ENCODE results near the gene ZNF688. TPM values are rescaled to one million over a fixed set of nuclear protein-coding genes. Genes with fewer than 3 reads are reported as not detected.

The ZNF688 gene
- total RNA-seq (10 to 100 TPM in 1 of 2 donors, 1 to 10 TPM in 1; 8.6 to 22.6 TPM), polyA plus RNA-seq (10 to 100 TPM; 10.5 to 23.3 TPM)
- long read RNA-seq, donor 1, transcript ZNF688-201 (3 exons, 2,506 nt) = major isoform, 8 of 12 reads
- long read RNA-seq, donor 1, partial matches to known transcripts = 0 of 12 reads
- long read RNA-seq, donor 1, other reads (novel, unspliced or antisense) = 0 of 12 reads
- long read RNA-seq, donor 2, partial matches to known transcripts = 0 of 5 reads
- long read RNA-seq, donor 2, other reads (novel, unspliced or antisense) = 0 of 5 reads
- long read RNA-seq, donor 3, transcript ZNF688-201 (3 exons, 2,506 nt) = major isoform, 8 of 9 reads
- long read RNA-seq, donor 3, partial matches to known transcripts = 0 of 9 reads
- long read RNA-seq, donor 3, other reads (novel, unspliced or antisense) = 0 of 9 reads
- long read RNA-seq, donor 4, partial matches to known transcripts = 0 of 3 reads
- long read RNA-seq, donor 4, other reads (novel, unspliced or antisense) = 0 of 3 reads
- long read RNA-seq, donor 5, transcript ZNF688-201 (3 exons, 2,506 nt) = major isoform, 6 of 18 reads
- long read RNA-seq, donor 5, partial matches to known transcripts = 9 of 18 reads
- long read RNA-seq, donor 5, other reads (novel, unspliced or antisense) = 0 of 18 reads

DNA sequence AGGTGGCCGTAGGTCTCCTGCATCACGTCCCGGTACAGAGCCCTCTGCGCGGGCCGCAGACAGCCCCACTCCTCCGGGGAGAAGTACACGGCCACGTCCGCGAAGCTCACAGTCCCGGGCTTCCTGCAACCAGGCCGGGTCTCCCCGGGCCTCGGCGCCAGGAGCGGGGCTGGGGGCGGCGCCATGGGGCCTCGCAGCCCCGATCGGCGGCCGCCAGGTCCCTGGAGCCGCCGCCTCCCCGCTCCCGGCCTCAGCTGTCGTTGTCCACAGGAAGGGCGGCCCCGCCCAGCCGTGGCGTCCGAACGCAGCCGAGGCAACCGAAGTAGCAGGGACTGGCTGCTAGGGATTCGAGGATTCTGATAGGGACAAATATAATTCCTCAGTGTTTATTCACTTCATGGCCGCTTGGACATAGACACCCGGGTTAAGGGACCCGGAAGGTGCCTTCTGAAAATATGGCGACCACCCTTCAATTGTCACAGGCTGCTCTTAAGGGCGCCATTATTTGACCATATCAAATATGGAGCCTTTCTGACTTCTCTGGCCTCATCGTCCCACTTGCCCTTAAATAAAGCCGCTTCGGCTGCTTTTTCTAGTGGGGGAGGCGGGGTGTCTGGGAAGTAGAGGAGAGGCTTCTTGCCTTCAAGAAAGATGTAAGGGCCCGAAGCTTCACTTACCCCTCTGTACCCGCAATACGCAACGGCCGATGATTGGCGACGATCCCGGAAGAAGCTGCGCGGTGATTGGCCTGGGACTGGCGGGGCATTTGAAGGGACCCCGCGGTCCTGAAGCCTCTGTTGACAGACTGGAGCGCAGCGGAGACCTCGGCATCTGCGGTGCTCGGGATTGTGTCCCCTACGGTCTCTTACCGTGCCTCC is at the start of gene ZNF688:
Gene ZNF688, minus strand, starts transcription at position 270 of the 878 bp plus-strand sequence. Its CDS starts 85 bp downstream, at position 185.
- H3K9me3 ChIP-seq (ENCODE audit: control insufficient read depth in 4 of 4, insufficient read depth in 3 of 4, low read length in 3 of 4) = no peaks in the 10 kb centered on the region
- H3K4me3 ChIP-seq = peak within 1 kb of the TSS; percentile 44
- peak within 1 kb of the TSS; percentile 92 to 96 for H3K27ac ChIP-seq (ENCODE audit: low read depth in 1 of 2, low read length in 1 of 2)
- ATAC-seq (ENCODE audit: insufficient read depth, low FRiP score) (peak; percentile 86), DNase-seq (peak; percentile 98 to 99 (median 99))
- peaks cover 5 to 18% (median 9%) of the 10 kb centered on the region in 5 donors for H3K4me1 ChIP-seq (ENCODE audit: control insufficient read depth in 5 of 5, insufficient read depth in 5 of 5, low read length in 5 of 5)
- WGBS, 2 donors = 0% methylated on average over 58 to 67 of the region's 67 CpGs
- peaks cover 0 to 4% (median 0%) of the 10 kb centered on the region in 4 donors for H3K36me3 ChIP-seq (ENCODE audit: control insufficient read depth in 4 of 4, insufficient read depth in 4 of 4, low read length in 4 of 4)
- TF ChIP-seq, protein P1, sequence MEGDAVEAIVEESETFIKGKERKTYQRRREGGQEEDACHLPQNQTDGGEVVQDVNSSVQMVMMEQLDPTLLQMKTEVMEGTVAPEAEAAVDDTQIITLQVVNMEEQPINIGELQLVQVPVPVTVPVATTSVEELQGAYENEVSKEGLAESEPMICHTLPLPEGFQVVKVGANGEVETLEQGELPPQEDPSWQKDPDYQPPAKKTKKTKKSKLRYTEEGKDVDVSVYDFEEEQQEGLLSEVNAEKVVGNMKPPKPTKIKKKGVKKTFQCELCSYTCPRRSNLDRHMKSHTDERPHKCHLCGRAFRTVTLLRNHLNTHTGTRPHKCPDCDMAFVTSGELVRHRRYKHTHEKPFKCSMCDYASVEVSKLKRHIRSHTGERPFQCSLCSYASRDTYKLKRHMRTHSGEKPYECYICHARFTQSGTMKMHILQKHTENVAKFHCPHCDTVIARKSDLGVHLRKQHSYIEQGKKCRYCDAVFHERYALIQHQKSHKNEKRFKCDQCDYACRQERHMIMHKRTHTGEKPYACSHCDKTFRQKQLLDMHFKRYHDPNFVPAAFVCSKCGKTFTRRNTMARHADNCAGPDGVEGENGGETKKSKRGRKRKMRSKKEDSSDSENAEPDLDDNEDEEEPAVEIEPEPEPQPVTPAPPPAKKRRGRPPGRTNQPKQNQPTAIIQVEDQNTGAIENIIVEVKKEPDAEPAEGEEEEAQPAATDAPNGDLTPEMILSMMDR (IDR thresholded peaks at IDR 0.05; ENCODE audit: control extremely low read depth, extremely low read depth) = no peak
- H3K9ac ChIP-seq (ENCODE audit: insufficient read depth in 1 of 2, low read length in 2 of 2) = peak within 1 kb of the TSS; percentile 16 to 92
- H3K27me3 ChIP-seq (ENCODE audit: control insufficient read depth in 3 of 3, insufficient read depth in 3 of 3, low read length in 2 of 3) = no peaks in the 10 kb centered on the region

DNA sequence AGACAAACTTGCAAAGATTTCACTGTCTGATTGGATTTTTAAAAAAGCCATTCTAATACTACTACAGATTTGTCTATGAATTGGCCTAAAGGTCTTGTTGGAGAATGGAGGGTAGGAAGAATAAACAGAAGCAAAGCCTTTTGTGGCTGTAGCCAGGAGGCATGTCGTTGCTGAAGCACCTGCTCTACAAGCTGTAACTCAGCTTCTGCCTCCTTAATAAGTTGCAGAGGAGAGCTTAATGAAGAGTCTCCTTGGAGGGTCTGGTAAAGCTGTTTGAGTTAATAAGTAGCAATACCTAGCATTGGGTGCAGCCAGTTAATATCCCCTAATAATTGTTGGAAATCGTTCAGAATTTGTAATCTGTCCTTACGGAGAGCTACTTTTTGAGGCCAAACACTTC is 48.7 kb upstream of the ZNF688 start:
- no peak overlapping the region for H3K27ac ChIP-seq (ENCODE audit: low read depth in 1 of 2, low read length in 1 of 2)
- no peak overlapping the region for H3K4me3 ChIP-seq
- TF ChIP-seq, protein P1 (IDR thresholded peaks at IDR 0.05; ENCODE audit: control extremely low read depth, extremely low read depth) = no peak
- no peaks in the 10 kb centered on the region for H3K9me3 ChIP-seq (ENCODE audit: control insufficient read depth in 4 of 4, insufficient read depth in 3 of 4, low read length in 3 of 4)
- H3K27me3 ChIP-seq (ENCODE audit: control insufficient read depth in 3 of 3, insufficient read depth in 3 of 3, low read length in 2 of 3) = no peaks in the 10 kb centered on the region
- no peak overlapping the region for H3K9ac ChIP-seq (ENCODE audit: insufficient read depth in 1 of 2, low read length in 2 of 2)
- no peak for DNase-seq
- 48 to 73% methylated on average over 3 of the region's 3 CpGs for WGBS, 2 donors
- H3K4me1 ChIP-seq (ENCODE audit: control insufficient read depth in 5 of 5, insufficient read depth in 5 of 5, low read length in 5 of 5) = peaks cover 0 to 22% (median 0%) of the 10 kb centered on the region in 5 donors
- no peaks in the 10 kb centered on the region for H3K36me3 ChIP-seq (ENCODE audit: control insufficient read depth in 4 of 4, insufficient read depth in 4 of 4, low read length in 4 of 4)
- no peak for ATAC-seq (ENCODE audit: insufficient read depth, low FRiP score)

- Histone ChIP-seq H3K27ac (ENCODE audit: low read depth in 1 of 2, low read length in 1 of 2) (no peak overlapping the region), H3K9ac (ENCODE audit: insufficient read depth in 1 of 2, low read length in 2 of 2) (no peak overlapping the region), H3K9me3 (ENCODE audit: control insufficient read depth in 4 of 4, insufficient read depth in 3 of 4, low read length in 3 of 4) (no peaks in the 10 kb centered on the region), H3K27me3 (ENCODE audit: control insufficient read depth in 3 of 3, insufficient read depth in 3 of 3, low read length in 2 of 3) (no peaks in the 10 kb centered on the region), H3K4me1 (ENCODE audit: control insufficient read depth in 5 of 5, insufficient read depth in 5 of 5, low read length in 5 of 5) (peaks cover 0 to 24% (median 0%) of the 10 kb centered on the region in 5 donors), H3K4me3 (no peak overlapping the region), H3K36me3 (ENCODE audit: control insufficient read depth in 4 of 4, insufficient read depth in 4 of 4, low read length in 4 of 4) (no peaks in the 10 kb centered on the region)
- 85 to 89% methylated on average over 5 of the region's 5 CpGs for WGBS, 2 donors
- no peak for ATAC-seq (ENCODE audit: insufficient read depth, low FRiP score)
- no peak for DNase-seq
- TF ChIP-seq, protein P1 (IDR thresholded peaks at IDR 0.05; ENCODE audit: control extremely low read depth, extremely low read depth) = no peak
Measured at GRCh38 chr16:30619638-30620037, 48.1 kb upstream of the ZNF688 start.

Data from lung (tissue), 16 donors.